ENCODE results near the gene E2F8.

- TF ChIP-seq EZH2 (IDR thresholded peaks at IDR 0.05; ENCODE audit: low read depth, unreplicated experiment) (no peak), CTCF (conservative IDR thresholded peaks at IDR 0.05; ENCODE audit: low read depth in 2 of 2) (no peak), CREB1 (CRISPR knock-in tag; IDR thresholded peaks at IDR 0.05; ENCODE audit: low read depth) (no peak), STAT1 (IDR thresholded peaks at IDR 0.05; ENCODE audit: unreplicated experiment) (no peak)
Measured at GRCh38 chr11:19246816-19247215, 6.1 kb upstream of the E2F8 start.
